Measurements from ENCODE around the gene GFI1B. TPM values are rescaled to one million over a fixed set of nuclear protein-coding genes. Genes with fewer than 3 reads are reported as not detected.

GFI1B gene
- total and polyA plus RNA-seq, 2 donors (not counting 1 experiment from before 2014, with no cell fraction given), result under 0.01 to 0.06 TPM

DNA sequence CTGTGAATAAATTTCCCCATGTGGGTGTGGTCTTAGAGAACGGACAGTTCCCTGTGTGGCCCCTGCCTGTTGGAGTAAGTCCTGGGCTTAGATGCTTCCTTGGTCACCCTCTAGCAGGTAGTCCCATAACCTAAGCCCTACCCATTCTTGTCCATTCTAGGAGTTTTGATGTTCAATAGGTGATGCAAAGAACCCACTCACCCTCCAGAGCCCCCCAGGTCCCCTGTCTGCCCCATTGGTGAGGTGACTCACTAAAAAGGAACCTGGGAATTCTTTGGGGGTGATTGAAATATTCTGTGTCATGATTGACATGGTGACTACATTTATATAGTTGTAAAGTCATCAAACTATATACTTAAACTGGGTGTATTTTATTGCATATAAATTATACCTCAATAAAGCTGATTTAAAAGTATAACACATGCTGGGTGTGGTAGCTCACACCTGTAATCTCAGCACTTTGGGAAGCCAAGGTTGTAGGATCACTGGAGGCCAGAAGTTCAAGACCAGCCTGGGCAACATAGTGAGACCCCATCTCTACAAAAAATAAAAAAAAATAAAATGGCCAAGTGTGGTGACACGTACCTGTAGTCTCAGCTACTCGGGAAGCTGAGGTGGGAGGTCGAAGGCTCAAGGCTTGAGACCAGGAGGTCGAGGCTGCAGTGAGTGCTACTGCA is 31.6 kb downstream of the GFI1B start:
- no peaks in the 10 kb centered on the region for H4K20me1 ChIP-seq (ENCODE audit: control insufficient read depth, extremely low read depth, insufficient read depth, low read length)
- no peaks in the 10 kb centered on the region for H3K79me2 ChIP-seq (ENCODE audit: control insufficient read depth, insufficient read depth, low read length)
- H2AFZ ChIP-seq (ENCODE audit: low read length), result no peak overlapping the region
- DNase-seq (ENCODE audit: low read depth in 2 of 2), result no peak
- no peaks in the 10 kb centered on the region for H3K4me1 ChIP-seq (ENCODE audit: control insufficient read depth, extremely low read depth, insufficient read depth, low read length)
- peaks cover 7% of the 10 kb centered on the region for H3K27me3 ChIP-seq (ENCODE audit: control insufficient read depth, insufficient read depth, low read length)
- no peaks in the 10 kb centered on the region for H3K36me3 ChIP-seq (ENCODE audit: control insufficient read depth, insufficient read depth, low read length)
- no peak overlapping the region for H3K9ac ChIP-seq (ENCODE audit: insufficient read depth, low read length)
- no peak overlapping the region for H3K4me3 ChIP-seq (replicated peaks in 1 of 4; ENCODE audit: control extremely low read depth in 1 of 4, insufficient read depth in 1 of 4, low read depth in 3 of 4, low read length in 4 of 4)
- H3K27ac ChIP-seq (ENCODE audit: insufficient read depth, low read length), result no peak overlapping the region
- no peaks in the 10 kb centered on the region for H3K9me3 ChIP-seq (ENCODE audit: control insufficient read depth, insufficient read depth, low read depth, low read length)
- H3K4me2 ChIP-seq (ENCODE audit: extremely low read depth, insufficient read depth, low read length), result no peak overlapping the region
- TF ChIP-seq CTCF (conservative IDR thresholded peaks at IDR 0.05 in 1 of 2, IDR thresholded peaks at IDR 0.05 in 1 of 2; ENCODE audit: low read depth in 1 of 2, low read length in 2 of 2) (no peak), EZH2 (IDR thresholded peaks at IDR 0.05; ENCODE audit: low read length, missing control alignments) (no peak)

GRCh38 chr9:133014696-133015095 is 36.2 kb downstream of the GFI1B start:
- Histone ChIP-seq H3K79me2 (ENCODE audit: control insufficient read depth, insufficient read depth, low read length) (no peaks in the 10 kb centered on the region), H2AFZ (ENCODE audit: low read length) (no peak overlapping the region), H3K4me1 (ENCODE audit: control insufficient read depth, extremely low read depth, insufficient read depth, low read length) (no peaks in the 10 kb centered on the region), H3K27ac (ENCODE audit: insufficient read depth, low read length) (no peak overlapping the region), H3K4me3 (replicated peaks in 1 of 4; ENCODE audit: control extremely low read depth in 1 of 4, insufficient read depth in 1 of 4, low read depth in 3 of 4, low read length in 4 of 4) (no peak overlapping the region), H4K20me1 (ENCODE audit: control insufficient read depth, extremely low read depth, insufficient read depth, low read length) (no peaks in the 10 kb centered on the region), H3K9me3 (ENCODE audit: control insufficient read depth, insufficient read depth, low read depth, low read length) (no peaks in the 10 kb centered on the region), H3K36me3 (ENCODE audit: control insufficient read depth, insufficient read depth, low read length) (no peaks in the 10 kb centered on the region), H3K27me3 (ENCODE audit: control insufficient read depth, insufficient read depth, low read length) (peaks cover 4% of the 10 kb centered on the region), H3K9ac (ENCODE audit: insufficient read depth, low read length) (no peak overlapping the region), H3K4me2 (ENCODE audit: extremely low read depth, insufficient read depth, low read length) (no peak overlapping the region)
- TF ChIP-seq EZH2 (IDR thresholded peaks at IDR 0.05; ENCODE audit: low read length, missing control alignments), result no peak
- TF ChIP-seq CTCF (conservative IDR thresholded peaks at IDR 0.05 in 1 of 2, IDR thresholded peaks at IDR 0.05 in 1 of 2; ENCODE audit: low read depth in 1 of 2, low read length in 2 of 2), result no peak
- DNase-seq (ENCODE audit: low read depth in 2 of 2), result no peak

DNA sequence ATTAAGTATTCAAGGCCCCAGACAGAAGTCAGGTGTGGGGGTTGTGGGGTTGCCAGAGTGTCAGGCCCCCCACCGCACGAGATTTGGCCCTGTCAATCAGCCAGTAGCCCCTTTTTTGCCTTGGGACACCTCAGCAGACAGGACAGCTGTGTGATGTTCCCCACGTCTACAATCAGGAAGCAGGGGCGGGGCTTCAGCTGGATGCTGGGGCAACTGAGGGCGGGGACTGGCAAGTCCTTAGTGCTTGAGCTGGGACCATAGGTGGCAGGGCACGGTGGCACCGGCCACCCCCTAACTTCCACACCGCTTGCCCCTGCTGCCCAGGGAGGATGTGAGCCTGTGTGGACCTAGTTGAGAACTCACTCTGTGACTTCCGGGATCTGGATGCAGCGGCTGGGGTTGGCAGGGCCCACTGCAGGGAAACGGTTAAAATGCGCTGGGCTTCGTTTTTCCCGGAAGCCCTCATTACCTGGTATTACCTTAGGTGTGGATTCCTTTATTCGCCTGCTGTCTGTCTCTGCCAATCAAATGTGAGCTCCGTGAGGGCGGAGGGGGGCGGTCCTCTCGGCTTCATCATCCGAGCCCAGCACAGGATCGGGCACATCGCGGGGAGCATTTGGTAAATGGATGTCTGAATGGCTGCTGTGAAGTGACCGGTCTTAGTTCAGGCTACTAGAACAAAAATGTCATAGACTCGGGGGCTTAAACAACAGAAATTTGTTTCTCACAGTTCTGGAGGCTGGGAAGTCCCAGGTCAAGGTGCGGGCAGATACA is 44.8 kb downstream of the GFI1B start:
- Histone ChIP-seq H4K20me1 (ENCODE audit: control insufficient read depth, extremely low read depth, insufficient read depth, low read length) (no peaks in the 10 kb centered on the region), H3K9me3 (ENCODE audit: control insufficient read depth, insufficient read depth, low read depth, low read length) (no peaks in the 10 kb centered on the region), H3K27ac (ENCODE audit: insufficient read depth, low read length) (no peak overlapping the region), H2AFZ (ENCODE audit: low read length) (no peak overlapping the region), H3K4me1 (ENCODE audit: control insufficient read depth, extremely low read depth, insufficient read depth, low read length) (no peaks in the 10 kb centered on the region), H3K4me3 (replicated peaks in 1 of 4; ENCODE audit: control extremely low read depth in 1 of 4, insufficient read depth in 1 of 4, low read depth in 3 of 4, low read length in 4 of 4) (no peak overlapping the region), H3K9ac (ENCODE audit: insufficient read depth, low read length) (no peak overlapping the region), H3K4me2 (ENCODE audit: extremely low read depth, insufficient read depth, low read length) (no peak overlapping the region), H3K27me3 (ENCODE audit: control insufficient read depth, insufficient read depth, low read length) (no peaks in the 10 kb centered on the region), H3K36me3 (ENCODE audit: control insufficient read depth, insufficient read depth, low read length) (no peaks in the 10 kb centered on the region), H3K79me2 (ENCODE audit: control insufficient read depth, insufficient read depth, low read length) (no peaks in the 10 kb centered on the region)
- no peak for TF ChIP-seq EZH2 (IDR thresholded peaks at IDR 0.05; ENCODE audit: low read length, missing control alignments)
- TF ChIP-seq CTCF (conservative IDR thresholded peaks at IDR 0.05 in 1 of 2, IDR thresholded peaks at IDR 0.05 in 1 of 2; ENCODE audit: low read depth in 1 of 2, low read length in 2 of 2), result no peak
- DNase-seq (ENCODE audit: low read depth in 2 of 2), result no peak

Measured in fibroblast of lung (primary cell).